ENCODE data around the gene TMEM9.

The TMEM9 gene

DNA sequence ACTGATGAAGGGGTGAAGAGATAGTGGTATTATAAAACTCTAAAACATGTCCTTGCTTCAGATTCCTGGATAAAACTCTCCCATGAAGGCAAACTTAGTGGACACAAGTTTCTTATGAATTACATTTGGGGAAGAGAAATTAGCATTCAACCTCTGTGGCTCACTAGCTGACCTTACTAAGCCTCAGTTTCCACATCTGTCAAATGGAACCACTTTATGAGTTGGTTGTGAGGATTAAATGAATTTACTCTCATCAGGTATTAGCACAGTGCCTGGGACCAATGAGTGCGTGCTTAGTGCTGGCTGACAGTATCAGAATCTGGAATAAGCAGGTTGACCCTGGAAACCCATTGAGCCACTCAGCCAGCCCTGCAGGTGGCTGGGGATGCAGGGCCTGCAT, 44.6 kb downstream of the TMEM9 start:
- no peak for DNase-seq (ENCODE audit: low read depth in 1 of 2, low spot score in 1 of 2)

DNA sequence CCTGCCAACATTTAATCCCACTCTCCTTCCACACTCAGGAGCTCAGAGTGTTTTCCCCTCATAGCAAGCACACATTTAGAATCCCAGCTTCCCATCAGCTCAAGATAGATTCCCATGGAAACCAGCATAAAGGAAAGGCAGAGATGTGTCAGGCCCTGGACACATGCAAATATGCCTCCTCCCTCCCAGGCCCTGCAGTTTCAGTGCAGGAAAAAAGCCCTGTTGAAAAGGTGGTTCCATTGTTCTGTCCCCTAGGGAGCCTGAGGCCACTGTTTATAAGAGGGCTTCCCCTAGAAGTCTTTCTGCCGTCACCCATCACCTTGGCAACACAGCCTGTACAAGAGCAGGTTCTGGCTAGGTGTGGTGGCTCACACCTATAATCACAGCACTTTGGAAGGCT, 45.7 kb downstream of the TMEM9 start:
- DNase-seq (ENCODE audit: low read depth in 1 of 2, low spot score in 1 of 2), result no peak

DNA sequence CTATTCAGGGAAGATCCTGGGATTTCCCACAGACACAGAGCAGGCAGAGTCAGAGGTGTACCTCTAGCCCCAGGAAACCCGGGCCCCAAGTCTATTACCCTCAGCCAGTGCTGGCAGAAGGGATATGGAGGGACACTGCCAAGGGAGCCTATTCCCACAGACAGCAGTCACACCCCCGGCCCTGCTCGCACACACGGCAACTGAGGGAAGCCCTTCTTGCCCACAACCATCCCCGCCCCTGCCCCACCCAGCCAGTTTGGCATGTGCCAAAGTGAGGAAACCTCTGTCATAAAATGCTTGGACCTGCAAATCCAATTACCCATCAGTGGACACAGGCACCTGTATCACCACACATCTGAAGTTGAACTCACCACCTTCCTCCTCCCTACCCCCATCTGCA, 48.6 kb downstream of the TMEM9 start:
- no peak for DNase-seq (ENCODE audit: low read depth in 1 of 2, low spot score in 1 of 2)

DNA sequence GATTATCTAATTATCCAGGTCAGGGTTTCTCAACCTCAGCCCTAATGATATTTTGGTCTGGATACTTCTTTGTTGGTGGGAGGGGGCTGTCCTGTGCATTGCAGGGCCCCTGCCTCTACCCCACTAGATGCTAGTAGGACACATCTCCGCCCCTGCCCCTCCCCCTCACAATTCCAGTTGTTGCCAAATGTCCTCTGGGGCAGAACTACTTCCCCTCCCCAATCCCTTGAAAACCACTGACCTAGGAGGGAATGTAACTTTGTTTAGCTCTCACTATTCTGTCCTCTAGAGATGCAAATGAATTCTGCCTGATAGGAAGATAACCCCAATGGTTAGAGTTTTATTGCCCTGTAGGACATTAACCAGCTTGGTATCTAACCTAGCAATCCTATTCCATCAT, 50.1 kb downstream of the TMEM9 start:
- DNase-seq (ENCODE audit: low read depth in 1 of 2, low spot score in 1 of 2), result no peak

DNA sequence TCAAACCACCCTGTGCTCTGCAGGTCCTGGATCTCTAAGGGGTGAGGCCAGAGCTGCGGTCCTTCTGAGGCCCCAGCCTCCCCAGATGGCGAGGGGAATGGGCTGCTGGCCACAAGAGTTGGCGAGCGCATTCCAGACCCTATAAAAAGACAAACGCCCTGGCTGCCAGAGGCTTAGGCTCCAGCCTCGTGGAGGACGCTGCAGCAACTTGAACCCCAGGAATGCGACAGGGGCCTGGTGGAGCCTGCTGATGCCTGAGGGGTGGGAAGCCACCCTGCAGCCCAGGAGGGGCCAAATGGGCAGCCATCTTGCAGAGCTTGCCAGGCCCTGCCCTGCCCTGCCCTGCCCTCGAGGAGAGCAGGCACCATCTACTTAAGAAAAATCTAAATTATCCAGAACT, 50.6 kb downstream of the TMEM9 start:
- DNase-seq (ENCODE audit: low read depth in 1 of 2, low spot score in 1 of 2), result no peak

DNA sequence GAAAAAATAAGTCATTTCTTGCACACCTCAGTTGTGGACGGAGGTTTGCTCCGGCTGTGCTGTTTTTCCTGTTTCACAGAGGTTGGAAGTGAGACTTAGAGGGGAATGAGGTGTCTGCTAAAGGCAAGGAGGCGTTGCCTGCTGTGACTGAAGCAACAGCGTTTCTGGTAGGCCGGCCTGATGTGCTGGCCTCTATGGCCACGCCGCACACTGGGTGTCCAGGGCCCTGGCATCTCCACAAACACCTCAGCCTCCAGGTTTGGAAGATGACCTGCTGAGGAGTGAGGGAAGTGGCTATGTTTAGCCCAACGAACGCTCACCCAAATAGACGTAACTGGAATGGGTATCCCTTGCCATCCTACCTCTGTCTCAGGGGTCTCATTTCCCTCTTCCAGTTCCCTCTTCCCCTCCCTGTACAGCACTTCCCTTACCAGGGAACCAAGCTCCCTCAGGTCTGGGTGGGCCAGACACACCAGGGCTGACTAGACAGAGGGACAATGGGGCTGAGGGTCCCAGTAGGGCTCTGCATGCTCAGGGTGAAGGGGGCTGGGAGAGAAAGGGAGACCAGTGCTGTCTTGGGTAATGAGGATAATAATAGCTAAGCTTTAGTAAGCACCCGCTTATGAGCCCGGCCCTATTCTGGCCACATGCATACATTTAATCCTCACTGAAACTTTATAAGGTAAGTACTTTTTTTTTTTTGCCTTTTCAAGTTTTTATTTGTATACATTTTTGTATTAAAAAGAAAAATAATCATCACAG, 53.9 kb downstream of the TMEM9 start:
- DNase-seq (ENCODE audit: low read depth in 1 of 2, low spot score in 1 of 2), result no peak

DNA sequence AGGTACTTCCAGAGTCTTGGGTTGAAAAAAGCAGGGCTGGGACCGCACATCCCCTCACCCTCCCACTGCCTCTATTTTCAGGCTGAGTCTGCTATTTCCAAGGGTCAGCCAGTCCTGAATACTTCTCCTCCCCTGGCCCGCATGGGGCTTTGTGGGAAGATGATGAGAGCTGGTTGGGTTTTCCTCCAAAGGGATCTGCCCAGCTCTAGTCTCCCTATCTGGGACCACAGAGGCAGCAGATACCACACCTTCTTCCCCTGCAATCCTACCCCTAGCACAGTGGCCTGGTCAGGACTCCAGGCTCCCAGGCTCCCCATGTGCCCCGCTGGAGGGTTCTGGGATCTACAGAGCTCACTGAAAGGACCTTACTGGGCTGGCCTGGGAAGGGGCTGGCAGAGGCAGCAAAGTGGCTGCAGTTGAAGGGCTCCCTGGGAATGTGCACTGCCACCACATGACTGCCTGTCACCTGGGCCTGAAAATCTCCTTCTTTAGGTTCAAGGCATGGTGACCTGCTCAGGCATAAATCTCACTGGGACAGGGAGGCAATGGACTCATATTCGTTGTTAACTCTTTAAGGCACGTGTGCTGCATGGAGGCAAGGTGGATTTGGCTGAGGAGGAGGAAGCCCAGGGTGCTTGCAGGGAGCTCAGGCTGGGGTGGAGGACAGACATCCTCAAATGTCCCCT, 55.1 kb downstream of the TMEM9 start:
- DNase-seq (ENCODE audit: low read depth in 1 of 2, low spot score in 1 of 2), result no peak

DNA sequence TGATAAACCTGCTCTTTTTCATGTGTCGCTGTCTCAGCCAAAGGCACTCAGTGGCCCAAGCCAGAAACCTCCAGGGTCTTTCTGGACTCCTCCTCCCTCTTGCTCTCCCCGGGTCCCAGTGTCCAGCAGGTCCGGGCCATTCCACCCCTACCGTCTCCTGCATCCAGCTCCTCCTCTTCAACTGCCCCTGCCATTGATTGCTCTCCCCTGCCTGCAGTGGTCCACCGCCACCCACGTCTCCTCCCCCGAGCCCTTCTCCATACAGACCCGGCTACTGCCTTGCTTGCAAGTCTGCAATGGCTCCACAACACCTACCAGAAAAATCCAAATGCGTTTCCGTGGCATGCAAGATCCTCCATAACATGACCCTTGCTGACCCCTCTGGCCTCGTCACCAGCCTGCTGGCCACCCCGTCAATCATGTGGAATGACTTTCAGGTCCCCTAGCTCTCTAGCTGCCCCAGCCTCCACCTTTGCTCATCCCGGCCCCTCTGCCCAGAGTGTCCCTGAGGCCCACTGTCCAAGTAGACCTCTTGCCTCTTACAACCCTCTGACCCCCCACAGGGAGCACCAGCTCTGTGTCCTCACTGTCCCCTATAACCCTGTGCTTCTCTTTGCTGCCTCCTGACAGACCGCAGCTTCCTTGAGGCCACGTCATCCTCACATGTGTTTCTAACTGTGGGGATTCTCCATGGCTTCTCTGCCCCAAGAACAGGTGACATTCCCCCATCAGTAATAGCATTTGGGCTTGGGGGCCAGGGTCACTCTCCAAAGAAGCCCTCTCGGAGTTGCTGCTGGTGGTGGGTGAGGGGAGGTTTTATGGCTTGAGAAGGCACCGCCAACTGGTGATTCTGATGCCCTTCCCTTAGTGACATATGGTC, 57.1 kb downstream of the TMEM9 start:
- no peak for DNase-seq (ENCODE audit: low read depth in 1 of 2, low spot score in 1 of 2)

DNA sequence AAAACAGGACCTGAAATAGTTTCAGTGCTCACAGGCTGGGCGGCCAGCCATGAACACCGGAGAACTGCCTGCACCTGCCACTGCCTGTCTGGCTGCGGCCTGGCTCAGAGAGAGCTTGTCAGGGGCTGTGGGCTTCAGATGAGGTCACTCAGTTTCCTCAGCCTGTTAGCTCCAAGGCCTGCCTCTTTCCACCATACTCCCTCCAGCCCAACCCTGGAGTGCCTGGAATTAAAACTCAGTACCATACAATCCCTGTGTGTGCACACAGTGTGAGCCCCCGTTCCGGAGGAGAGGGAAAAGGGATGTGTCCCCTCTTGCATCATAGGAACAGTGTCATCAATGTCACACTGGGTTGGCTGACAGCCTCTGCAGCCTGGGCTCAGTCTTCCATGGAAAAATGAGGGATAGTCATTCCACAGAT, 58.2 kb downstream of the TMEM9 start:
- no peak for DNase-seq (ENCODE audit: low read depth in 1 of 2, low spot score in 1 of 2)

DNA sequence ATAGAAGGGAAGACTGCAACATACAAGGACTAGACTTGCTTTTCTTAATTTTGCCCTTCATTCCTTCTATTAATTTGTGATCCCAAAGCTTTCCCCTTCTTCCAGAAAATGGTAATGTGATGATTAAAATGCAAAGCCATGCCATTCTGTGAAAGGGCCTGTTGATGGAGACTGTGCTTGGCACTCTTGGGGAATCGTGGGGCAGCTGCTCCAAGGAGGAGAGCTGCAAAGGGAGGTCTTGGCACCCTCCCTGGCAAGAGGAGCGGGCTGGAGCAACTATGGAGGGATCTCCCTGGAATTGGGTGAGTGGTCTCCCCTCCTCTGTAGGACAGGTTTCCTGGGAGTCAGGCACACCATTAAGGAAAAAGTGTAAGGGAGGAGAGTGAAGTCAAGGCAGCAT, 58.7 kb downstream of the TMEM9 start:
- DNase-seq (ENCODE audit: low read depth in 1 of 2, low spot score in 1 of 2), result no peak

DNA sequence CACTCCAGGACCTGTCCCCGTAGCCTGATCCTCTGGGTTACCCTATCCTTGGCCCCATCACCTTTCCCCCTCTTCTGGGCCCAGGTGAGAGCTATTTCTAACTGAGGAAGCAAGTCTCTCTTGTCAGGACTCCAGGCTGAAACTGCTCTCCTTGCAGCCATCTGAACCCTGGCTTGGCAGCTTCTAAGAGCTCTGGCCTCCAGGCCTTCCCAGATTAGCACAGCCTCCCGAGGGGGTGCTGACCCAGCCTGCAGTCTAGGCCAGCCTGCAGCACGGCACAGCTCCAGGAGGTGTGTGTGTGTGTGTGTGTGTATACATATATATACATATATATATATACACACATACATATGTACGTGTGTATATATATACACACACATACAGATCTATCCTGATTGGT, 59.4 kb downstream of the TMEM9 start:
- DNase-seq (ENCODE audit: low read depth in 1 of 2, low spot score in 1 of 2), result no peak

DNA sequence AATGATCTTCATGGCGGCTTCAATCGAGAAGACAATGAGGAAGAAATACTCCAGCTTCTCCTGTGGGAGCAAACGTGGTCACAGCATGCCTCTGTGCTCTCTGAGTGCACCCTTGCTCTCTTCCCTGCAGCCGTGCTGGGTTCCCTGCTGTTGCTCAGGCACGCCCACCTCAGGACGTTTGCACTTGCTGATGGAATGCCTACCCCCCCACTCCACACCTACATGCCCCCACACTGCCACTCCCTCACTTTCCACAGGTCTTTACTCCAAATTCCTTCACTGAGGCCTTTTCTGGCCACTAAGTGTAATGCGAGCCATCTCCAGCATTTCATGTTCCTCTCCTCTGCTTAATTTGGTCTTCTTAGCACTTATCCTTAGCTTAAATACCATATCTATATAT, 60.3 kb downstream of the TMEM9 start:
- DNase-seq (ENCODE audit: low read depth in 1 of 2, low spot score in 1 of 2), result no peak

DNA sequence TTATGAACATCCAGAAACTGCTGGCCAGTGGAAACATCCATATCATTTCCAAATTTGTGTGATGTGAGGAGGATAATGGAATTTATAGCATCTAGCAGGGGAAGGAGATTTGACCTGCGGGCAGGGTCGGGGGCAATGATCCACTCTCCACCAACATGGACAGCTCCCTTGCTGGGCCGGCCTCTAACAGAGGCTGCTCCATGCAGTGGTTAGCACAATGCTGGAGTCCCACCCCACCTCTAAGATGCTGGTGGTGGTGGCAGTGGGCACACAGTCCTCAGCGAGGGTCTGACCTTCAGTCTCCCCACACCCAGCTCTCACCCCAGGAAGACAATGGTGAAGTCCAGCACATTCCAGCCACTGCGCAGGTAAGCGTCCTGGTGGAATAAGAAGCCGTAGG, 60.7 kb downstream of the TMEM9 start:
- no peak for DNase-seq (ENCODE audit: low read depth in 1 of 2, low spot score in 1 of 2)

DNA sequence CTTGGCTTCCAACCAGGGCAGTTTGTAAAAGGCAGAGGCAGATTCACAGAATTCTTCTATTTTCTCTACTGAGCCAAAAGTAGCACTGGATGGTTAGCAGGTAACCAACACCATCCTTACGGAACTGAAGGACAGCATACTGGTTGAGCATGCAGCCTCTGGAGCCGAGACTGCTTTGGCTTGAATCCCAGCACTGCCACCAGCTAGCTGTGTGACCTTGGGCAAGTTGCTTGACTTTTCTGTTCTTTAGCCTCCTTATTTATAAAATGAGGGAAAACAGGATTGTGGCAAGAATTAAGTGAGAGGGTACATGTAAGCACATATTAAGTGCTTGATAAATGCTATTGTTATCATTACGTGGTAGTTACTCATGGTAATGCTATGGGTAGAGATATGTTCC, 61.5 kb downstream of the TMEM9 start:
- DNase-seq (ENCODE audit: low read depth in 1 of 2, low spot score in 1 of 2), result no peak

DNA sequence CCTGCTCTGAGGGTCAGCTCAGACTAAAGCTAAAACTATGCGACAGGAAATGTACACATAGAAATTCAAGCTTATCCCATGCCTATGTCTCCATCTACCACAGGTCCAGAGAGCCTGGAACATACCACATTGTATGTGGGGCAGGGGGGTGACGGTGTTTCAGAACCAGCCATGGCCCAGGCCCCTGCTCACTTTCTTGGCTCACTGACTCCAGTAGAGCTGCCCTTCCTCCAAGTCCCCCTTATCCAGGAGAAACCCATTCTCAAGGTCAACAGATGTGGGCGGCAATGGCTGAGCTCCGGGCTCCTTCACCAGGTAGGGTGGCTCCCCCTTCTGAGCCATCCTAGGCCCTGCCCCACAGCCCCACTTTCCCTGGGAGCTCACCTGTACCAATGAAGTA, 63.0 kb downstream of the TMEM9 start:
- no peak for DNase-seq (ENCODE audit: low read depth in 1 of 2, low spot score in 1 of 2)

DNA sequence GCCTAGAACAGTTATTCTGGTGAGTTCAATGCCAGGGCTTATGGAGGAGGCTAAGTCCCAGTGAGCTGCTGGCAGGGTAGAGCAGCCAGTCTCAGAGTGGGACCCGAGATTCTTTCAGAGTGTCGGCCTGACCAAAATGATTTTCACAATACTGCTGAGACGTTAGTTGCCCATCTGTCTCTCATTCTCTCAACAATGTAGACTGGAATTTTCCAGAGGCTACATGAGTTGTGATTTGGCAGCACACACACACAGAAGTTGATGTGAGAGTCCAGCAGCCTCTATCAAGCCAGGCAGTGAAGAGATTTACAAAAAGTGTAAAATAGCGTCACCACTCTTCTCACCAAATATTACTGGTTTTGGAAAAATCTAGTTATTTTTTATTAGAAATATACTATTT, 63.7 kb downstream of the TMEM9 start:
- no peak for DNase-seq (ENCODE audit: low read depth in 1 of 2, low spot score in 1 of 2)

DNA sequence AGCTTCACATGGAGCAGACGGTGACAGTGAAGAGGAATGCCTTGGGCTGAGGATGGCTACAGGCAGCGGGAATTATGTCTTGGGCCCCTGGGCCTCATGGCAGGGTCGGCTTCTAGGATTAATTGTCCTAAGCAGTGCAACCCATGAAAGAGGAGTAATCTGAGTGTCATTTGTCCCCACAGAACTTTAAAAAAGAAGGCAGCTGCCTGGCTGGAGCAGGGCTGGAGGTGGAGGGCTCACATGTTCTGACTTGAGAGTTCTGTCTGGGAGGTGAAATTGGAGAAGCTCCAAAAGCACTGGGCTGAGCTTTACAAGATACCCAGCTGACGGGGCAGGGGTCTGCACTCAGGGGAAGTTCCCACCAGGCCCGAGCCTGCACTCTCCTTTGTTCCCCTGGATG, 64.7 kb downstream of the TMEM9 start:
- no peak for DNase-seq (ENCODE audit: low read depth in 1 of 2, low spot score in 1 of 2)

DNA sequence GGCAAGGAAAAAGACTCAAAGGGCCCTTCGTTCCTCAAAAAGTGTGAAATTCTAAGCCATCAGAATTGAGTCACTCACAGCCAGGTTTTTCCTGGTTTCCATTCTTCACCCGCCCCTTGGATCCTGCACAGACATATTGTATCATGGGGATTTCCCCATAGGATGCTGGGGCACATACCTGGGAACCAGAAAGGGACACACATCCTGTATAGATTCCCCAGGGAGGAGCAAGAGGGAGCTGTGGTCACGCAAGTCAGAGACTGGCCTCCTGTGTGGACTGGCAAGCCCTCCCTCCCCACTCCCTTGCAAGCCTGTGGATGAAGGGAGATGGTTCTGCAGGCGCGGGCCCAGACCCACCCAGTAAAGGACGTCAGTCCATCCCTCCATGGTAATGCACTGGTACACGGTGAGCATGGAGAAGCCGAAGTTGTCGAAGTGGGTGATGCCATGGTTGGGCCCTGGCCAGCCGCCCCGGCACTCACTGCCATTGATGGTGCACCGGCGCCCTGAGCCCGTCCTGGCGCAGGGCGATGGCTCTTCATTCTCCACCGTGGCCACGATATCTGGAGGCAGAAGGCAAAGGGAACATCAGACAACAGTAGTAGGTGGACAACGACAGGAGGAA, 65.3 kb downstream of the TMEM9 start:
- DNase-seq (ENCODE audit: low read depth in 1 of 2, low spot score in 1 of 2), result no peak

DNA sequence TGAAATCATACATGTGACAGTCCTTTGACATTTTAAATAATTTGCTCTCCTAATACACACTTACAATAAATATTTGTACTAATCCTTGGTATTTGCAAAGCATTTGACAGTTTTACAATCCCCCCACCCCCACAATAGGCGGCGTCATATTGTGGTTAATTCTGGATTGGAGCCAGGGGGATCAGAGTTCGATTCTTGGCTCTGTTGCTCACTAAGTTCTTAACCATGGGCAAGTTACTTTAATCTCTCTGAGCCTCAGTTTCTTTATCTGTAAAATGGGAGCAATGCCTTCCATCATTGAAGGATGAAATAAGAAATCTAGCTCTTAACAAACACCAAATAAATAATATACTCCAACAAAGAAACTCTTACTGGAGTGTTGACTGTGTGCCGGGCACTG, 65.9 kb downstream of the TMEM9 start:
- no peak for DNase-seq (ENCODE audit: low read depth in 1 of 2, low spot score in 1 of 2)

DNA sequence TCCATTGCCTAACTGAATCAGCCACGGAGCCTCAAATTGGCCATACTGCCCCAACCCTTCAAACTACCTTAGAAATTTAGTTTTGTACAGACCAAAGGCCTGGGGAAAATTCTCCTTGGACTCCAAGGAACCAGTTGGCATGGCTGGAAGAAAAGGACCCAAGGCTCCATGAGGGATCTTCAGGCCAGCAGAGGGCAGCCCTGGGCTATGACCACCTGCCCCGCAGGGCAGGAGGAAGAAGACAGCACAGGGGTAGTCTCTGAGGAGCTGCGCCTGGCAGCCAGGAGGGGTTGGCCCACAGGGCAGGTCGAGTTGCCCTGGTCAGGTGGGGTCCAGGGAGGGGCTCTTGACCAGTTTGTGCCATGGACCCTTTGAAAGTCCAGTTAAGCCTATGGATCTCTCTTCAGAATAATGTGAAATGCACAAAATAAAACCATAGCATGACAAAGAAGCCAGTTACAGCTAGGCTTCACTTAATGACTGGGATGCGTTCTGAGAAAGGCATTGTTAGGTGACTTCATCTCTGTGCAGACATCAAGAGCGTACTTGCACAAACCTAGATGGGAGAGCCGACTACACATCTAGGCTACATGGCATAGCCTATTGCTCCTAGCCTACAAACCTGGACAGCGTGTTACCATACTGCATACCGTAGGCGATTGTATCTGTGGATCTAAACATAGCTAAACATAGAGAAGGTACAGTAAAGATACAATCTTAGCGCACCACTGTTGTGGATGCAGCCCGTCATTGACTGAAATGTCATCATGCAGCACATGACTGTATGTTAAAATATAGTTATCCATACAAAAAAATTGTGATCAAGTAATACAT, 68.2 kb downstream of the TMEM9 start:
- no peak for DNase-seq (ENCODE audit: low read depth in 1 of 2, low spot score in 1 of 2)

Measured in activated T-helper 1 cell treated with anti-CD3 and anti-CD28 coated beads, Interleukin-2, amount 50 U/mL, for 16 hours (primary cell).